GM12864 (cell line): ENCODE data around the gene RHBDF1.
"Not testable (repeated sequence)": the region's sequence is repeated elsewhere in the genome, so short reads cannot be mapped to it uniquely, and the experiment has no call there.

Experiments used
- DNase-seq: peaks from one replicate; pipeline ENCODE4 v3.0.0-alpha.2; 2011; ENCODE audit warnings: low read depth
- H3K4me3 ChIP-seq: 2 replicates; pipeline ENCODE4 v1.5.1; 2011; ENCODE audit warnings: mild to moderate bottlenecking, low read depth, low read length, control low read depth
- CTCF ChIP-seq: IDR thresholded peaks from 2 replicates; pipeline ENCODE4 v1.5.1; 2011; ENCODE audit warnings: low read depth, mild to moderate bottlenecking, moderate library complexity, low read length, control low read depth, inconsistent platforms; ENCODE audit errors: missing control alignments

Gene RHBDF1

DNA sequence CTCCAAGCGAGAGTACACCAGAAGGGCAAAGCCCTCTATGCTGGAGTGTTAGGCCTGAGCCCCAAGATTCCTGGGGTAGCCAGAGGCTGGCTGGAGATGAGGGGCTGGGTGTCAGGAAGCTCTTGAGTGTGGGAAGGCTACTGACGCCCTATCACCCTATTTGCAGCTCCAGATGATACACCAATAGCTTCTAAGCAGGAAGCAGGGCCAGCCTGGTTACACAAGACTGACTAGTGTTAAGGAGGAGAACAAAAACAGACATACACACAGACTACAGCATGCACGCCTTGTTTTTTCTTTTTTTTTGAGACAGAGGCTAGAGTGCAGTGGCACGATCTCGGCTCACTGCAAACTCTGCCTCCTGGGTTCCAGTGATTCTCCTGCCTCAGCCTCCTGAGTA is 34.9 kb downstream of the RHBDF1 start:
- no peak for DNase-seq
- TF ChIP-seq CTCF = no peak
- H3K4me3 ChIP-seq = no peak overlapping the region

DNA sequence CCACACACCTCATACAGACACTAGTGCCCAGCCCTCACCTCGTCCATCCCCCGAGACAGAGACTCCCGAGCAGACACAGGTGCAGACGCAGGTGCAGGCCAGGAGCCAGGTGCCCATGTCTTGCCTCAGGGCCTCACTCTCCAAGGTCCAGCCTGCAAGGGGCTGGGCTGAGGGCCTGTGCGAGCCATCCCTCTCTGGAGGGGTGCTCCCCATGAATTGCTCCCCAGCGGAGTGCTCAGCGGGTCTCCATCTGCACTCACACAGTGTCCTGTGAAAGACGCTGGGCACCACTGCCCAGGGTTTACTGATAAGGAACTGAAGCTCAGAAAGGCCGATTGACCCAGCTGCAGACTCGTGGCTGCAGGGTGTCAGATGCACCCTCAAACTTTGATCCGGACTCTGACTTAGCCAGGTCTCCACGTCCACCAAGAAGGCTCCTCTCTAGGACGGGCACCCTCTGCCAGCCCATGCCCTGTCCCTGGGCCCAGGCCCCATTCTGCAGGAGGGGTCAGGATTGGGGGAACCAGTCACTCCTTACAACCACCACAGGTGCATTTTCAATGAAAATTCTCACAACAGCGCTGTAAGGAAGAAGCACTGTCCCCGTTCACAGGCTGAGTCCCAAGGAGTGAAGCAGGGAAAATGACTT is 36.0 kb downstream of the RHBDF1 start:
- no peak for DNase-seq
- H3K4me3 ChIP-seq = no peak overlapping the region
- TF ChIP-seq CTCF = no peak

GRCh38 chr16:35678-36305 is 36.6 kb downstream of the RHBDF1 start:
- no peak for DNase-seq
- H3K4me3 ChIP-seq = no peak overlapping the region
- TF ChIP-seq CTCF = no peak

DNA sequence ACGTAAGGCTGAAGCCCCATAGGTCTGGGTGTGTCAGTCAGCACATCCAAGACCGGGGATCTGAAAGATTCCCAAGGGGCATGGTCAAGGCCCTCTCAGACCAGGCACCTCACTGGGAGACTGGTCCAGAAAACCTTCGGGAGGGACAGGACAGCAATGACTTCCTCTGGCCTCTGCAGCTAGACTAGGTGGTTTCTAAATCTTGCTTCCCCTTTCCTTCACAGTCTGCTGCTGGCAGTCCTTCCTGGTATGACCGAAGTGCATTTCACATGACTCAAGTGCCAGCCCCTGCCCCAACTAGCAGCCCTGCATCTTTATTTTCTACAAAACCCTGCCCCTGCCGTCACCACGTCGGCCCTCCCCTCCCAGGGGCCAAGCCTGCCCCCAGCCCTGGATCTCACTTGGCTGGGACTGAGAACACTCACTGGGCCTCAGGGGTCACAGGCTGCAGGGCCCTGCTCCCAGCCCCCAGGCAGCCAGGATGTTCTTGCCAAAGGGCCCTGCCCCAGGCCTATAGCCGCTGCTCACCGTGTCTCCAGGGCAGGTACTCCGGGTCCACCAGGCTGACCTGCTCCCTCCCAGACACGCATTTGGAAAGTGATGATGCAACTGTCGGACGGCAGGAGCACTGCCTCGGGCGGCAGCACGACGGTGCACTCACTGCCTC is 37.3 kb downstream of the RHBDF1 start:
- DNase-seq = no peak
- no peak overlapping the region for H3K4me3 ChIP-seq
- TF ChIP-seq CTCF = no peak

- no peak for DNase-seq
- H3K4me3 ChIP-seq = no peak overlapping the region
- TF ChIP-seq CTCF = no peak
Measured at GRCh38 chr16:34648-34987, 37.8 kb downstream of the RHBDF1 start.

DNA sequence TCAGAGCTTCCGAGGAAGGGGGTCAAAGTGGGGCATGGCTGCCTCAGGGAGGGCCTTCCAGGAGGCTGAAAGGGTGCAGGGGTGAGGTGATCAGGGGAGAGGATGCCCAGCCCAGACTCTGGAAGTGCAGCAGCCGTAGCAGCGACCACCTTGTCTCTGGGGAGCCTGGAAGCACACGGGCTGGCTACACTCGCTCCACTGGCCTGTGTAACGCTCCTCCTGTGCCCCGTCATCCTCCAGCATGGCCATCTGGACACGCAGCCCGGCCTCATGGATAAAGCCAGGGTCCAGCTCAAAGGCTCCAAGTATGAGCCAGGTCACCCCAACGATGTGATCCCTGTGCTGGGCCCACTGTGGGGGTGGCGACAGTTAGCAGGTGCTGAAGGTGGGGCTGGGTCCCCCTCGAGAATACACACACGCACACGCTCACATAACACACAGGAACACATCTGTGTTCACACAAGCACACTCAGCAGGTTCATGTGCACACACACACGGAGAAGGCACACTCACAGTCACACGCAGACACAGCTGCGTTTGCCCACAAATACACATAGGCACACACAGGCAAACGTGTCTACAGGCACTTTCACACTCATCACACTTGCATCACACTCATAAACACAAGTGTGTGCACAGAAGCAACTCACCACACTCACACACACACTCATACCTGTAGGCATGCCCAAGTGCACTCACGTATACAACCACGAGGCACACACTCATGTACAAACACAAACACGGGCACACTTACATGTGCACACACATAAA is 38.4 kb downstream of the RHBDF1 start:
- no peak overlapping the region for H3K4me3 ChIP-seq
- TF ChIP-seq CTCF = no peak

GRCh38 chr16:33154-33876 is 39.1 kb downstream of the RHBDF1 start:
- DNase-seq = not testable (repeated sequence)

More for the DNA sequence above, 38.4 kb downstream of the RHBDF1 start:
- no peak for DNase-seq

DNA sequence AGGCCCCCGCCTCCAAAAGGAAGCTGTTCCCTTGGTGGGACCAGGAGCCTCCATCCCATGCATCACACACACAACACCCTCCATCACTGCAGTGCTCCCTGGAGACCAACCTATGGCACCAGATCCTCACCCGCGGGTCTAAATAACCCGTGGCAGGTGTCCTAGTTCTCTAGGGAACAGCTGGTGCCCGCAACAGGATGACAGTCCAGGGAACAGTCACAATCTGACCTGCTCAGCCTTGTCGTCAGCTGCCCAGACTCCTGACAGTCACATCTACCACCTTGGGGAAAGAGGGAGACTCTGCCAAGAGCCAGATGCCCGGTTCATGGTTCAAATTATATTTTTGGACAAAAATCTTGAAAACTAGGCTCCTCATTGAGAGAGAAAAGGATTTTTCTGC is 41.8 kb downstream of the RHBDF1 start:
- not testable (repeated sequence) for DNase-seq, H3K4me3 ChIP-seq

More at GRCh38 chr16:33154-33876, 39.1 kb downstream of the RHBDF1 start:
- not testable (repeated sequence) for H3K4me3 ChIP-seq

DNA sequence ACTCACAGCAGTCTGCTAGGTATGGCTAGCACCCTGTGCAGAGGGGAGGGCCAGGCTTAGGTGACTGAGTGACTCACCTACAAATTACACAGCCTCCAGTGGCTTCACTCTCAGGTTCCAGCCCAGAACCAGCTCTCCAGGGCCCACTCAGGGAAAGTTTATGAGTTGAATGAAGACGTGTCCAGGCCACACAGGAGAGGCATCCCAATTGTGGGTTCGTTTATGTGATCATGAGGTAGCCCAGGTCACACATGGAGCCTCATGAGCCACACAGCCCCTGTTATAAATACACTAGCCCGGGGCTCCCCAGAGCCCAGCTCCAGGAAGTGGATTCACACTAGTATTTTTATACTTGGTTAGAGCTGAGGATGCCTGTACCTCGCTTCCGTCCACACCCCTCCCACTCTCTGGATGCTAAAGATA is 46.5 kb downstream of the RHBDF1 start:
- DNase-seq = not testable (repeated sequence)

GRCh38 chr16:24151-24550 is 48.3 kb downstream of the RHBDF1 start:
- H3K4me3 ChIP-seq, DNase-seq: not testable (repeated sequence)

More for the DNA sequence above, 46.5 kb downstream of the RHBDF1 start:
- not testable (repeated sequence) for H3K4me3 ChIP-seq
